Peyer's patch (tissue), 4 donors: ENCODE data around the gene SPAG16. TPM values are rescaled to one million over a fixed set of nuclear protein-coding genes. Genes with fewer than 3 reads are reported as not detected.

Experiments used
- DNase-seq, 3 donors: peaks; one replicate each; pipeline ENCODE4 v3.0.0-alpha.2; 2017 to 2019
- H3K27ac ChIP-seq, 4 donors: fragments of 200-600 bp; sonication (generic); one replicate each; pipeline ENCODE4 v1.5.1; 2016 to 2019
- H3K27me3 ChIP-seq, 2 donors: fragments of 200-600 bp; sonication (generic); one replicate each; pipeline ENCODE4 v1.5.1; 2019
- H3K36me3 ChIP-seq, 3 donors: fragments of 200-600 bp; sonication (generic); one replicate each; pipeline ENCODE4 v1.5.1; 2016 to 2019
- H3K4me1 ChIP-seq, 4 donors: fragments of 200-600 bp; sonication (generic); one replicate each; pipeline ENCODE4 v1.5.1; 2016 to 2019
- H3K4me3 ChIP-seq, 4 donors: fragments of 200-600 bp; sonication (generic); 1 replicate in 3 of 4; 2 replicates in 1 of 4; pipeline ENCODE4 v1.5.1; 2016 to 2019; ENCODE audit warnings: mild to moderate bottlenecking in 1 of 4
- H3K9me3 ChIP-seq, 4 donors: fragments of 200-600 bp; sonication (generic); one replicate each; pipeline ENCODE4 v1.5.1; 2016 to 2019; ENCODE audit warnings: mild to moderate bottlenecking in 1 of 4
- POLR2A ChIP-seq, 2 donors: fragments of 450-650 bp; IDR thresholded peaks; one replicate each; pipeline ENCODE4 v1.5.1; 2017; ENCODE audit warnings: antibody characterized with exemption in 2 of 2, mild to moderate bottlenecking in 2 of 2, moderate library complexity in 2 of 2
- total RNA-seq, 4 donors: library from RNA; depleted of rRNA; stranded (reverse); fragments of >200 nt; gene quantifications; one replicate each; pipeline ENCODE4 v1.1.0, GENCODE V29; 2016
- TF ChIP-seq, protein P1 (sequence below), 6 experiments: fragments of 450-650 bp in 4 of 6; fragments of 200-600 bp in 2 of 6; sonication (generic) in 1 of 6; IDR thresholded peaks; one replicate each; pipeline ENCODE4 v1.5.1; 2017 to 2019; ENCODE audit warnings: antibody characterized with exemption in 6 of 6, mild to moderate bottlenecking in 3 of 6, moderate library complexity in 1 of 6

SPAG16 gene
- 10 to 100 TPM in 2 of 4 donors, 1 to 10 TPM in 2; 5.5 to 43.7 (median 10.0) TPM for total RNA-seq

DNA sequence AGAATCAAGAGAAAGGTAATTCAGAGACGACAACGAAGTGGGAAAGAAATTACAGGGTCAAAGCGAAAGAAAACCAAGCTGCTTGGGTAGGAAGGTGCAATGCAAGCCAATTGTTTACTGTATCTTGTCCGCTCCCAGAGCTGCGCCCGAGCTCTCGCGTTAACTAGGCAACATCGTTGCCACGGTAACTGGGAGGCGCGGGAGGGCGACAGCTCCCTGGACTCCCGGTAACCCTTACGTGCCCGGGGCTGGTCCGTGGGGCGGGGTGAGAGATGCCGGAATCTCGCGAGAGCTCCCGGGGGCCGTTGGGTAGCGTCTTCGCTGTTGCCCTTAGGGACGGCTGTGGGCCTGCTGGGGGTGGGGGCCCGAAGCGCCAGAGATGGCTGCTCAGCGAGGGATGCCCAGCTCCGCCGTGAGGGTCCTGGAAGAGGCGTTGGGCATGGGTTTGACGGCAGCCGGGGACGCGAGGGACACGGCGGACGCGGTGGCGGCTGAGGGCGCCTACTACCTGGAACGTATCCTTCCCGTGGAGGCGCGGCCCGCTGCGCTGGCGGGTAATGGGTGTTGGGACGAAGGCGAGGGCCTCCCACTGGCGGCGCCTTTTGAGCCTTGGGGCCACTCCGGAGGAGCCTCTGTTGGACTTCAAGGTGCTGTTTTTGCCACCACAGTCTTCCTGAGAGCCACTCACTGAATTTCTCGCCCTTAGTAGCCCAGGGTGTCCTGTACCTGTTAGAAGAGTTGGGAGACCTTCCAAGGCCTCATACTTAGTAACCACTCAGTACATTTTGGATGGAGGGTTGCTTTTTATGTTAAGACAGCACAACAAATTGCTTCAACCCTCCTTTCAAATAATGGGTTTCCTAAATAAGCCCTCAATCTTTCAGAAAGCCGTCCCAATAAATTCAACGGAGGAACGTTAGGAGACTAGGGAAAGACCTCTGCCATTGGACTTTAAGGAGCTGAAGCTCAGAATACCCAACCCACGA, at the start of gene SPAG16:
TSS of gene SPAG16 (plus strand) at position 360 of the 986 bp plus-strand sequence.
- Histone ChIP-seq H3K27ac (peak within 1 kb of the TSS; percentile 26 to 72 (median 47)), H3K4me1 (peaks cover 0 to 11% (median 0%) of the 10 kb centered on the region in 4 donors), H3K9me3 (no peaks in the 10 kb centered on the region), H3K36me3 (no peaks in the 10 kb centered on the region), H3K4me3 (peak within 1 kb of the TSS; percentile 63 to 80 (median 74)), H3K27me3 (no peaks in the 10 kb centered on the region)
- TF ChIP-seq, protein P1, sequence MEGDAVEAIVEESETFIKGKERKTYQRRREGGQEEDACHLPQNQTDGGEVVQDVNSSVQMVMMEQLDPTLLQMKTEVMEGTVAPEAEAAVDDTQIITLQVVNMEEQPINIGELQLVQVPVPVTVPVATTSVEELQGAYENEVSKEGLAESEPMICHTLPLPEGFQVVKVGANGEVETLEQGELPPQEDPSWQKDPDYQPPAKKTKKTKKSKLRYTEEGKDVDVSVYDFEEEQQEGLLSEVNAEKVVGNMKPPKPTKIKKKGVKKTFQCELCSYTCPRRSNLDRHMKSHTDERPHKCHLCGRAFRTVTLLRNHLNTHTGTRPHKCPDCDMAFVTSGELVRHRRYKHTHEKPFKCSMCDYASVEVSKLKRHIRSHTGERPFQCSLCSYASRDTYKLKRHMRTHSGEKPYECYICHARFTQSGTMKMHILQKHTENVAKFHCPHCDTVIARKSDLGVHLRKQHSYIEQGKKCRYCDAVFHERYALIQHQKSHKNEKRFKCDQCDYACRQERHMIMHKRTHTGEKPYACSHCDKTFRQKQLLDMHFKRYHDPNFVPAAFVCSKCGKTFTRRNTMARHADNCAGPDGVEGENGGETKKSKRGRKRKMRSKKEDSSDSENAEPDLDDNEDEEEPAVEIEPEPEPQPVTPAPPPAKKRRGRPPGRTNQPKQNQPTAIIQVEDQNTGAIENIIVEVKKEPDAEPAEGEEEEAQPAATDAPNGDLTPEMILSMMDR (IDR thresholded peaks at IDR 0.05), result no peak
- peak in 1 of 2 donors; percentile 25 for TF ChIP-seq POLR2A (IDR thresholded peaks at IDR 0.05)
- DNase-seq, result peak; percentile 92 to 97 (median 94)

GRCh38 chr2:213234641-213235040, 49.6 kb upstream of the SPAG16 start:
- DNase-seq, result no peak
- no peak overlapping the region for H3K27ac ChIP-seq
- no peaks in the 10 kb centered on the region for H3K27me3 ChIP-seq
- TF ChIP-seq, protein P1 (IDR thresholded peaks at IDR 0.05), result no peak
- no peak for TF ChIP-seq POLR2A (IDR thresholded peaks at IDR 0.05)
- no peak overlapping the region for H3K4me3 ChIP-seq
- H3K36me3 ChIP-seq, result no peaks in the 10 kb centered on the region
- no peaks in the 10 kb centered on the region for H3K9me3 ChIP-seq
- H3K4me1 ChIP-seq, result no peaks in the 10 kb centered on the region

DNA sequence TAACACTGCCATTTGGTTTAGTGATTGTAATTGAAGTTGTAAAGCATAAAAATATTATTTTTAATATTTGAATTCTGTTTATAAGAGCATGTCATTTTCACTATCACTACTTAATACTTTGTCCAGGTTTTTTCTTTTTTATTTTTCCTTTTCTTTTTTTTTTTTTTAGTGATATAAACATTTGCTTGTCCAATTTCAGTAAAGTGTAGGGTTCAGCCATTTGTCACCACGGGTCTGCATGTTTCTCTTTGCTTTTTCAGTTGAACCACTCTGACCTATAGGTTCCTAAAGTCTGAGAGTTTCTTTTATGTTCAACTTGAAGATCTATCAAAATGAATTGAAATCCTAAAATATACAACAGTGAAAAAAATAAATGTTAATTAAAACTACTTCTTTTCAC, 48.5 kb upstream of the SPAG16 start:
- Histone ChIP-seq H3K27ac (no peak overlapping the region), H3K36me3 (no peaks in the 10 kb centered on the region), H3K9me3 (no peaks in the 10 kb centered on the region), H3K27me3 (no peaks in the 10 kb centered on the region), H3K4me3 (no peak overlapping the region), H3K4me1 (no peaks in the 10 kb centered on the region)
- DNase-seq, result no peak
- no peak for TF ChIP-seq POLR2A (IDR thresholded peaks at IDR 0.05)
- TF ChIP-seq, protein P1 (IDR thresholded peaks at IDR 0.05), result no peak

DNA sequence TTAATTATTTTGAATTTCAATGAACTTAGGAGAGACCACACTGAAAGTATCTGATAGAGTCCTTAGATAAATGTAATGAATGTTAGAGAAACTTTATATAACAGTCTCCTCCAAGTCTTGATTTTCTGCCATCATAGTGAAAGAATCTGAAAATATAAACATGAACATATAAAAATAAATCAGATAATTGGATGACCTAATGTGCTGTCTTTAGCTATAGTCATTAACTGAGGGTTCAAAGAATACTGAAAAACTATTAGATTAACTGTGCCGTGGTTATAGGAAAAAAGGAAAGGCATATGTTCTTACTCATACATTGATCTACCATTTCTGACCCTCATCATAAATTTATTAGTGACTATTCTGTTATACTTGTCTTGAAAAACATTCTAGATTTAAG, 47.0 kb upstream of the SPAG16 start:
- DNase-seq, result no peak
- TF ChIP-seq, protein P1 (IDR thresholded peaks at IDR 0.05), result no peak
- TF ChIP-seq POLR2A (IDR thresholded peaks at IDR 0.05), result no peak
- Histone ChIP-seq H3K4me1 (no peaks in the 10 kb centered on the region), H3K4me3 (no peak overlapping the region), H3K36me3 (no peaks in the 10 kb centered on the region), H3K27me3 (no peaks in the 10 kb centered on the region), H3K27ac (no peak overlapping the region), H3K9me3 (no peaks in the 10 kb centered on the region)

- Histone ChIP-seq H3K27me3 (no peaks in the 10 kb centered on the region), H3K4me3 (no peak overlapping the region), H3K4me1 (no peaks in the 10 kb centered on the region), H3K9me3 (no peaks in the 10 kb centered on the region), H3K27ac (no peak overlapping the region), H3K36me3 (no peaks in the 10 kb centered on the region)
- DNase-seq, result no peak
- TF ChIP-seq, protein P1 (IDR thresholded peaks at IDR 0.05), result no peak
- no peak for TF ChIP-seq POLR2A (IDR thresholded peaks at IDR 0.05)
Measured at GRCh38 chr2:213237787-213238186, 46.5 kb upstream of the SPAG16 start.
